Skeletal muscle cell (primary cell): ENCODE measurements around the gene LUC7L2.

ENCODE experiments used
- DNase-seq: peaks from one replicate; pipeline ENCODE4 v3.0.0-alpha.2; 2010; ENCODE audit warnings: low read depth
- H3K4me3 ChIP-seq: 2 replicates; pipeline ENCODE4 v1.5.1; 2011; ENCODE audit warnings: low read depth, mild to moderate bottlenecking, control low read depth, low read length, moderate library complexity

The LUC7L2 gene

DNA sequence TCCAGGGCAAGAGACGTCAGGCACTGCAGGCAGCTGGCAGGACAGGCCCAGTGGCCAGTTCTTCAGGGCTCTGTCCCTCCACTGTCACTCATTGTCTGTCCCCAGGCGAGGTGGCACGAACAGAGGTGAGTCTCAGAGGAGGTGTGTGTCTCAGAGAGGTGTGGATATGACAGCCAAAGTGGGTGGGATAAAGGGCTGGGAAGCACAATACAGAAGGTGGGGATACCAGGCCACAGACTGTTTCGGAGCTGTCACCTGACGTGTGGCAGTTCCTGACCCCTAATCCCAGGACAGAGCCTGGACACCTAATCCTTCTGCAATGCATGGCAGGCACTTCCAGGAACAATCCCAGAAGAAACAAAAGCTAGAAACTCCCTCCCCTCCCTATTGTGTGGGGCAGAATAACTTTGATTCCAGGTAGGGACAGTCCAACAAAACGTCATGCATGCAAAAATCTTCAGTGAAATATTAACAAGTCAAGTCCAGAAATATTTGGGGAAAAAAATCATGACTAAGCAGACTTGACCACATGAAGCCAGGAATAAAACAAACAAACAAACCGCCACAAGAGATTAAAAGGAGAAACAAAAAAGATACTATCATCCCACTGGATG lies 112.2 kb downstream of the LUC7L2 start:
- no peak overlapping the region for H3K4me3 ChIP-seq
- no peak for DNase-seq
